ENCODE results near the gene PXDC1.

The PXDC1 gene

DNA sequence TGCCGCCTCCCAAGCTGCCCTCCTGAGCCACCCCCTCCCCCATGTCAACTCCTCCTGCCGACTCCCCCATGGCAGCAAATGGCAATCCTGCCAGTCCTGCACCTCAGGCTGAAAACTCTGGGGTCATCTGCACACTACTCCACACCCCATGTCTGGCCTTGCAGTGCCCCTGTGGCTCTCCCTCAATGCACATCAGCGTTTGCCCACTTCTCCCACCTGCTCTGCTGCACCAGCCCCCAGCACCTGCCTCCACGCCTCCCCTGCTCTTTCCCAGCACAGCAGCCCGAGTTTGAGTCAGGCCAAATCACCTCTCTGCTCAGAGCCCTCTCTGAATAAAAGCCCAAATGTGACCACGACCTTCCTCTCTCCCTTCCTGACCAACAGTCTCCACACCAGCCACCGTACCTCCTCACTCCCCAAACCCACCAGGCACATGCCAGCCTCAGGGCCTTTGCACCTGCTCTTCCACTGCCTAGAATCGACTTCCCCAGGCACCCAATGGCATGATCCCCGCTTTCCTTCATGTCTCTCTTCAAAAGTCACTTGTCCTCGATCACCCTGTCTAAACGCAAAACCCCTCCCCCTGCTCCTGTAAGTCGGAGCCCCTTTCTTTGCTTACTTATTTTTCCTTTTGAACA, 4.3 kb downstream of the PXDC1 start:
- DNase-seq (ENCODE audit: low read depth, low spot score): no peak

- DNase-seq (ENCODE audit: low read depth, low spot score): no peak
Observed at GRCh38 chr6:3746696-3747095, 4.8 kb downstream of the PXDC1 start.

- no peak for DNase-seq (ENCODE audit: low read depth, low spot score)
Observed at GRCh38 chr6:3746119-3746691, 5.3 kb downstream of the PXDC1 start.

- no peak for DNase-seq (ENCODE audit: low read depth, low spot score)
Observed at GRCh38 chr6:3745566-3746118, 5.9 kb downstream of the PXDC1 start.

- DNase-seq (ENCODE audit: low read depth, low spot score): no peak
Observed at GRCh38 chr6:3744901-3745470, 6.5 kb downstream of the PXDC1 start.

DNA sequence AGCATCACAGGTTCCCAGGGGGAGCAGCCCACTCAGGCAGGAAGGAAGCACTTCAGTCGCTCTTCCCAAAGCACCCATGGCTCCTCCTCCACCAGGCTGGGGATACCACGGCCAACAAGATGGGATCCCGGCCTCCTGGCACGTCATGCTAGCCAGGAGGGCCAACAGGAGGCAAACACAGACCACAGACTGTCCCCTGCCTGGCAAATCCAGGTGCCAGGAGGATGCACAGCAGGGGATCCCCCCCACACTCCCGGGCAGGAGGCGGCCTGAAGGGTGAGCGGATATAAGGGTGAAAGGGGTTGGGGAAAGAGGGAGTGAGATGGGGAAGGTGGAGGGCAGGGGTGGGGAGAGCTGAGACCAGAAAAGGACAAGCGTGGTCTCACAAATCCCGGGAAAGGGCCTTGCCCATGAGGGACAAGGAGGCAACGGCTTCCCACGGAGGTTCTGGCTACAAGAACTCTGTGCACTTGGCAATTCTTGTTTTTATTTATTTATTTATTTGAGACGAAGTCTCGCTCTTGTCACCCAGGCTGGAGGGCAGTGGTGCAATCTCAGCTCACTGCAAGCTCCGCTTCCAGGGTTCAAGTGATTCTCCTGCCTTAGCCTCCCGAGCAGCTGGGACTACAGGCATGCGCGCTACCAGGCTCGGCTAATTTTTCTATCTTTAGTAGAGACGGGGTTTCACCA, 7.2 kb downstream of the PXDC1 start:
- no peak for DNase-seq (ENCODE audit: low read depth, low spot score)

DNA sequence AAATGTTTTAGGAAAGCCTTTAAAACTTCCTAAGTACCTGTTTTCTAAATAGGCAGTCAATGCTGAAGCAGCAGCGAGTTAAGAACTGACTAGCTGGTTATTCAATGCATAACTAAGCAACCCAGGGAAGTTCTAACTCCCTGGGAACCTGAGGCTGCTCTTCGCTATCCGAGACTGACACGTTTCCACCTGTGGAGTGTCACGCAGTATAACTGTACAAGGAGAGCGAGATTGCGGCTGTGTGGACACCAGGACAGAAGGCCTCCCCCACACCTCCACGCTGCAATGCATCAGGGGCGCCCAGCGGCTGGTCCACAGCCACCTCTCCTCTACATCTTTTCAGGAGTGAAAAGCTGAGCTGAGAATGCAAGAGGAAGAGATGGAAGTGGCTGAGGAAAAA, 8.0 kb downstream of the PXDC1 start:
- no peak for DNase-seq (ENCODE audit: low read depth, low spot score)

GRCh38 chr6:3742426-3743344, 8.8 kb downstream of the PXDC1 start:
- peak; percentile 88 for DNase-seq (ENCODE audit: low read depth, low spot score)

GRCh38 chr6:3742076-3742425, 9.5 kb downstream of the PXDC1 start:
- no peak for DNase-seq (ENCODE audit: low read depth, low spot score)

DNA sequence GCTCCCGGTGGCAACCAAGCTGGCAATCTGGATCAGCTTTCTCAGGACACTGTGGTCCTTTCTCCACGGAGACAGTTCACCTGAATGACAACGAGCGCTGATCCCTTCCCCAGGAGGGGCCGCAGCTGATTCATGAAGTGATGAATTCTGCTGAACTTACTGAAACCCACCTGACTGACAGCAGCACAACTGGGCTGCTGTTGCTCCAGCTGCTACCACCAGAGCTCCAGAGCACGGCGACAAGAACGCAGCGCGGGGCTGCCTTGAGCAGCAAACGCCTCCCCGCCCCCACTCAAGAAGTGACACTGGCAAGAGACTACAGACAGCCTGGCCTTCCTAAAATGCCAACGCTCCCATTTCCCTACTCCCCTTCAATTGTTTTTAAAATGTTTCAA, 10.0 kb downstream of the PXDC1 start:
- DNase-seq (ENCODE audit: low read depth, low spot score): no peak

GRCh38 chr6:3740551-3741476, 10.7 kb downstream of the PXDC1 start:
- no peak for DNase-seq (ENCODE audit: low read depth, low spot score)

DNA sequence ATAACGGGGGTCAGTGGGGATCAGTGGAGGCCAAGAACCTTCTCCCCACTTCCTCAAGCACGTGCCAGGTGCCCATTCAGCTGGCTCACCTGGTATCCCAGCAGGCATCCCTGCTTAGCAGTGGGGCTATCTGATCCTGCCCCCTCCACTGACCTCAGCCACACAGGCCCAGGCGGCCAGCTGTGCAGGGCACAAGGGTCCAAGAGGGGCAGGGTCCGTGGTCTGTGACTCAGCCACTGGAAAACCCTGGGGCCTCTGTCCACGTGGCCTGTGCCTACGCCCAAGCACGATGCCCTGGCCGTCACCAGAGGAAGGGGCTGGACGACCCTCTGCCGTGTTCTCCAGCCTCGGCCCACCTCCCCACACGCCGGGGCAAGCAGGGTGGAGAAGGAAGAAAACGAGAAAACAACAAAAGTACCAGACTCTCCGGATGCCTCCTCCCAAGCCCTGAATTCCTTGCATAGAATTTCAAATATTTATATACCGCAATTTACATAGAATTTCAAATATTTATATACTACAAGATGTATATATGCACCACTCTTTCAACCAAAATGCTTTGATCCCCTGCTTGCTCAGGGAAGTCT, 12.1 kb downstream of the PXDC1 start:
- no peak for DNase-seq (ENCODE audit: low read depth, low spot score)

DNA sequence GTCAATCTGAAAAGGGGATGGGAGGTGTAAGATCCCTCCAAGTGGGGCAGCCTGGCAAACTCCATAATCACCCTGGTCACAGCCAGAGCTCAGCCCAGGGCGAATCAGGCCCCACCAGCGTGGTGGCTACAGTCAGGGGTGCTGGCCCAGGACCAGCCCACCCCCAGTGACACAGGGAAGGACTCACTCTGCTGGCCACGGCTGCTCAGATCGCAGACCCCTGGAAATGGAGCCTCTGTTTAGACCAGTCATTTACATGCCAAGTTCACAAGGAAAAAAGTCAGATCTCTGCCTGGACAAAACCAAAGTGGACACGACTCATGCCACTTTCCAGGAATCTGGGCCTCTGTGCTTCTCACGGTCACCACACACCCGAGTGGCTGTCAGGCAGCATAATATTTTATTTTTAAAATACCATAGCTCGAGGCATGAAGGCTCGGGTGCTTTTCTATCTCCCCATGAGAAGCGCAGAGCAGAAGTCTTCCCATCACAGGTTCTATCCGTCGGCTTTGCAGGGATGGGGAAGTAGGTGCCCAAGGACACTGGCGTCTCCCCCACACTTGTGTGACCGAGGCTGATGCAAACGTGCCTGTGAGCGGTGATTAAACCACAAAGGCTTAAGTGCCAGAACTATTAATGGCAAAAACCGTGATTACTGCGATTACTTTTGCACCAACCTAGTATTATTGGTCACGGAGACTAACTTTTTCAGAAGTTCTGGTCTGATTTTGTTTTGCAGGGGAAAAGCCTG, 13.0 kb downstream of the PXDC1 start:
- DNase-seq (ENCODE audit: low read depth, low spot score): no peak

DNA sequence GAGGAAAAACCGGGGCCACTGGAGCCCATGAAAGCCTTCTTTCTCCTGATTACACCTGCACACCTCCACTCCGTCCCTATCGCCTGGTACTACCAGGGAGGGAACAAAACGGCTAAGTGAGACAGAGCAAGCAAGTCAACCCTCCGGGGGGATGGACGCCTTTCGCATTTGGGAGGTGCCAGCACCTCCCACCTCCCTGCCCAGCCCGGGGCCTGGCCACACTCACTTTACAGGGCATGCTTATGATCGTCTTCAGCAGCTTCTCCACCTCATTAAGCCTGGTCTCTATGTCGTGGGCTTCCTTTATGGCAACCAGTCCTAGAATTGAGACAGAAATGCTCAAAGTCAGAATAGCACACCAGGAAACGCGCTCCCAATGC, 13.7 kb downstream of the PXDC1 start:
- DNase-seq (ENCODE audit: low read depth, low spot score): no peak

DNA sequence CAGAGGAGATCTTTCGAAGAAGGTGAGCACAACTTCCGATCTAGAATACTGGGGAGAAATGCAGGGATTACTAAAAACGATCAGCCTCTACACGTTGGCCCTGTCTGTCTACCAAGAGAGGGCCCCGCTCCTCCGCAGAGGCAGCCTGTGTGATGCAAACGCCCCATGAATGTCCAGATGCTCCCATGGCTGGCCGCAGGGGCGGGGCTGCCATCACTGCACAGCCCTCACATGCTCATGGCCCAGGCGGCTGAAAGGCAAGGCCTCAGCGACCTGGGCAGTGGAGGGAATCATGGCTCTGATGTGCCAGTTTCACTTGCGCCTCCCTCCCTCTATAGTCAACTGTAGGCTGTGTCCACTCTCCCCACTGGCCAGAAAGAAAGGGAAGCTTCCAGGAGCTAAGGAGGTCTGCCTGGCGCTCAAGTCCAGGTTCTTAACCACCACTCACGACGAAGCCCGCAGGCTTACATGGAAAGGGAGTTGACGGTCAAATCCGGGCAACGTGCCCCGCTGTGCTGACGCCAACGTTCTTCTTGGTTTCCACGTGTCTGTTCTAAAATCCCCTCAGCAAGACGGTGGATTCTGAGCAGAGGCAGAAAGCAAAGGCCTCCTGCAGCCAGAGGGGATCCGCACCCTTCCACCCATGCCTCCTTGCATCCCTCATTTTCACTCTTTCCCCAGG, 14.2 kb downstream of the PXDC1 start:
- DNase-seq (ENCODE audit: low read depth, low spot score): no peak

DNA sequence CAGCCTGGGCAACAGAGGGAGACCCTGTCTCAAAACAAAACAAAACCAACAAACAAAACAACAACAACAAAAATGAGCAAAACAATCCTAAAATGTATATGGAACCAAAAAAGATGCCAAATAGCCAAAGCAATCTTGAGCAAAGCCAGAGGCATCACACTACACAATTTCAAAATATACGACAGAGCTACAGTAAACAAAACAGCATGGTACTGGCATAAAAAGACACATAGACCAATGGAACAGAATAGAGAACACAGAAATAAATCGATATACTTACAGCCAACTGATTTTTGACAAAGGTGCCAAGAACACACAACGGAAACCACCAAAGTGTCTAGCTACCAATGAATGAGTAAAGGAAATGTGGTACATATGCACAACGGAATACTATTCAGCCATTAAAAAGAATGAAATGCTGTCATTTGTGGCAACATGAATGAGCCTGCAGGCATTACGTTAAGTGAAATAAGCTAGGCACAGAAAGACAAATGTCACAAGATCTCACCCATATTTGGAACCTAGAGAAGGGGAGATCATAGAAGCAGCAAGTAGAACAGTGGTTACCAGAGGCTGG, 16.4 kb downstream of the PXDC1 start:
- no peak for DNase-seq (ENCODE audit: low read depth, low spot score)

- DNase-seq (ENCODE audit: low read depth, low spot score): no peak
Observed at GRCh38 chr6:3734023-3734422, 17.5 kb downstream of the PXDC1 start.

GRCh38 chr6:3733321-3733925, 18.1 kb downstream of the PXDC1 start:
- DNase-seq (ENCODE audit: low read depth, low spot score): no peak
